Embryonic facial prominence (tissue), 1 donor: ENCODE results near the gene LGALS3.

ENCODE experiments used
- DNase-seq: peaks from one replicate; pipeline ENCODE4 v3.0.0-alpha.2; 2016; ENCODE audit errors: extremely low spot score

Gene LGALS3

DNA sequence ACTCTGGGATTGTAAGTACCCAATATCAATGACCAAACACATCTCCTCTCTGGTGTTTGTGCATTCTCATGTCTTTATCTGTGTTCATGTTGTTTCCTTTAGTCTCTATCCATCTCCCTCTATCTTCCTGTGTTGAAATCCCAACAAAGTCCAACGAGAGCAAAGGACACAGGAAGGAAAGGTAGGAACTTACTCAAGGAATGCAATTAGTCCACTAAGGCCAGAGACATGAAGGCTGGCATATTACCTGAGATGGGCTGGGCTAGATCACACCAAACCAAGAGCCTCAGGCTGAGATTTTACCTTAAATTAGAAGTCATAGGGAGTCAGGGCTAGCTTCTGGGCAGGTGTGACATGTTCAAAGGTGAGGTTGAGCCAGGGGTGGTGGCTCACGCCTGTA lies 14.3 kb upstream of the LGALS3 start:
- no peak for DNase-seq

DNA sequence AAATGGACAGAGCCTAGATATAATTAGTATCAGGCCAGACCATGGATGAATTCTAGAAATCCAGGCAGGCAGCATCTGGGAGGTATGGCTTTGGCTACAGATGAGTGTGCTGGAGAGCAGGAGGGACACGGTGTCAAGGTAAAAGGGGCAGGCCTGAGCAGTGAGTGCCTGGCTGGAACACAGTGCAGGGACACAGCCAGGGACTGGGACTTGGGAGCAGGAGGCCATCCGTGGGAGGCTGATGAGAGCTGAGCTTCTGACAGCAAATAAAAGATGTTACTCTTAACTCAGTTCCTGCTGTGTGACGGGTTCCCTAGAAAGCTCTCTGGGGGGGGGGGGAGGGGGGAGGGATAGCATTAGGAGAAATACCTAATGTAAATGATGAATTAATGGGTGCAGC lies 13.6 kb upstream of the LGALS3 start:
- no peak for DNase-seq

DNA sequence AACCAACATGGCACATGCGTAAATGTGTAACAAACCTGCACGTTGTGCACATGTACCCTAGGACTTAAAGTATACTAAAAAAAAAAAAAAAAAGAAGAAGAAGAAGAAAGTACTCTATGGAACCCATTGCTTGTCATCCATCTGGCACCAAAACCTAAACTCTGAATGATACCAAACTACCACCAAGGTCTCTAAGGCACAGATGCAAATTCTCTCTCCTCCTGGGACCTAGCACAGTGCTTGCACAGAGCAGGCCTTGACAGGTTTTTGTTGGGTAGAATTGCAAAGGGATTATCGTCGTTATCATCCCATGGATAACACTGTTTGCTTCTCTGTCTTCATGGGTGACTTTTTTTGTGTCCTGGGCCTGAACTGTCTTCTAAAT lies 13.2 kb upstream of the LGALS3 start:
- no peak for DNase-seq

DNA sequence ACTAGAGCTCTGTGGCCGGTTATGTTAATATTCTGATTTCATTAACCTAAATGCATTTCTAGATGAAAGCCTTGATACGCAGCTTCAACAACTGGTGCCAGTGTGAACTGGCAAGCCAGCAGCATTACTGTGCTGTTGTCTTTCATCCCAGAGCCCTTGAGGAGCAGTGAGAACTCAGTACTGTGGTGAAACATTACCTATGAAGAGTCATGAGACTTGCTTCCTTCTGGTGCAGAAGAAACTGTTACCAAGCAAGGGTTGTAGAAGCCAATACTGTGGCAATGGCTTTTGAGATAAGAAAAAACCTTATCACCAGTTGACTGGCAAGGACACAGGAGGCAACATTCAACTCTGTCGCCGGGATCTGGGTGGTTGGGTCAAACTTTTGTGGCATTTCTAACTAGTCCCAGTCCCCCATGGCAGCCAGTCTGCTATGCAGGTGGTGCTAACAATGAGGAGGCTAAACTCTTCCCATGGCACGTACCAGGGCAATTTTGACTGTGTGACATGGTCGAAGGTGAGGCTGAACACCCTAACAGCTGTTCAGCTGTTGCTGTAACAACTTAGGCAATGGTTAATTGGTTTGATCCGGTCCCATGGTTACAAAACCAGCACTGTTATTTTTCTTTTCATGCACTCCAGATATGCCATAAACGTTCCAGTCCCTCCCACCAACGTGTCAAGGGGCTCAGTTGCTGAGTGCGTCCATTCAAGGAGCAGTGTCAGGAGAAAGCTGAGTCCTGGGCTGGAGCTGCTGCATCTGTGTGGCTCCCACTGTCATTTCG lies 12.6 kb upstream of the LGALS3 start:
- DNase-seq = no peak

DNA sequence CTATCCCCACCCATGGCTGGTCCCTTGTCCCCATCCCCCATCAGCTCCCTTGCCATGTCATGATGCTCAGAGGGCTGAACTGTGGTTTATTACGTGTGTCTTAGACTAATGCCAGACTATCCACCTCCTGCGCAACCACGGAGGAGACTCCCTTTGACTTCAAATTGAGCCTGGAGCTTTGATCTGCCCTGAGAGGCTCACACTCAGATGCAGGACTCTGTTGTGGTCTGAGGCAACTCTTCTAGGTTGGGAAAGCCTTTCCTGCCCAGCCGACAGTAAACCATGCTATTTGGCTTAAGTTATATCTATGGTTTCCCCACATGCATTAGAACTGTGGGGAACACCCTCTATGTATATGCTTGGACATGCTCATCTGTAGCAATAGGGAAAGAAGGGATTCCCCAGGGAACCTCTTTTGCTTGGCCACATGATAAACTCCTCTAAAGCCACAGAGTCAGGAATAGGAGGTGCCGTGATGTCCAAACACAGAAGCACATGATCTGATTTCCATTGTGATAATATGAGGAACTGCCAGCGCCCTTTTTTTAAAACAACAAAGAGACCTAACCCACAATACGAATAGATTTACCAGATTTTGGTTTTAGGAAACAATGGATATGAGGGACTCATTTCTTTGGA lies 11.1 kb upstream of the LGALS3 start:
- no peak for DNase-seq

DNA sequence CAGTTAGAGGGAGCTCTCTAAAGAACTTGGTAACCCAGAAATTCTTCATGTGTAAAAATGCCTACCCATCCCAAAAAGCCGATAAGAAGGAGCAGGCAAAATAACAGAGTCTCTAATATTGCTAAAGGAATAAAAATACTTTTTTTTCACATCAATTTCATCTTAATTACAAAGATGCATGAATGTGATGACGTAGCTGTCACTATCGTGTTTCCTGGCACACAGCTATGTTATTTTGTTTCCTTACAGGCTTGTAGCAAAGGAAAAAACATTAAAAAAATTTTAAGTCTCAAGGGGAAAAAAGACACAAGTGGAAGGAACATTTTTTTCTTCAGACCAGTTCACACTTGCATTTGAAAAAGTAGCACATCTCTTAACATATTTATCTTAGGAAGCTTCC lies 10.3 kb upstream of the LGALS3 start:
- no peak for DNase-seq

DNA sequence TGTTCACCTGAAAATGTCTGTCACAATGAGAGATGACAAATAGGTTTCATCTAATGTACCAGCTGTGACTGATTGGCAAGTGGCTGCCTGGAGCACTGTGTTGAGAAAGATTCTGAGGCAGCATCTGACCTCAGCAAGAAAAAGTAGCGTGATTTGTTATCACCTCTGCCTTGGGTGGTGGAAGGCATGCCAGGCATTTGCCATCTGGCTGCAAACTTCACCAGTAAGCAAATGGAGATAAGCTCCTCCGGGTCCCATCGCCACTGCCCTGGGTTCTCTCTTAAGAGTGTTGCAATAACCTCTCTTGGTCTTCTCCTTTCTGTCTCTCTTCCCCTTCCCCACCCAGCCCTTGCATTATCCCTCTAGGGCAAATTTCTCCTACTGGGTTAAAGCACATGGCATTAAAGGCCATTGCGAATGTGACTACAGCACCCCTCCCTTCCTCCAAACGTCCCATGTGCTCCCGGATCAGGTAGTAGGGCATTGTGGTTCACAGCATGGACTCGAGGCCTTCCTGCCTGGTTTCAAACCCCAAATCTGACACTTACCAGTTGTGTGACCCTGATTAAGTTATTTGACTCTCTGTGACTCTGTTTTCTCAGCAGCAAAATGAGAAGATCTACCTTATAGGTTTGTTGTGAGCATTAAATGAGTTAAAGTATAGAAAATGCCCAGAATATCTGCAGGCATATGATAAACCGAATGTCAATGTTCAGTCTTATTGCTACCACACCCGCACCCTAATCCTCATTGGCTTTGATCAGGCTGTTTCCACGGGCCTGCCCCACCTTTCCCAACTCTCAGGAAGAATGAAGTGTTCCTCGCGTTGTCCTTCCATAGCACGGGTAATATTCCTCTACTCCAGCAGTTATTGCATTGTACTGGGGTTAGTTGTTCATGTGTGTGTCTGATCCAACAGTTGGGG lies 8.2 kb upstream of the LGALS3 start:
- no peak for DNase-seq

DNA sequence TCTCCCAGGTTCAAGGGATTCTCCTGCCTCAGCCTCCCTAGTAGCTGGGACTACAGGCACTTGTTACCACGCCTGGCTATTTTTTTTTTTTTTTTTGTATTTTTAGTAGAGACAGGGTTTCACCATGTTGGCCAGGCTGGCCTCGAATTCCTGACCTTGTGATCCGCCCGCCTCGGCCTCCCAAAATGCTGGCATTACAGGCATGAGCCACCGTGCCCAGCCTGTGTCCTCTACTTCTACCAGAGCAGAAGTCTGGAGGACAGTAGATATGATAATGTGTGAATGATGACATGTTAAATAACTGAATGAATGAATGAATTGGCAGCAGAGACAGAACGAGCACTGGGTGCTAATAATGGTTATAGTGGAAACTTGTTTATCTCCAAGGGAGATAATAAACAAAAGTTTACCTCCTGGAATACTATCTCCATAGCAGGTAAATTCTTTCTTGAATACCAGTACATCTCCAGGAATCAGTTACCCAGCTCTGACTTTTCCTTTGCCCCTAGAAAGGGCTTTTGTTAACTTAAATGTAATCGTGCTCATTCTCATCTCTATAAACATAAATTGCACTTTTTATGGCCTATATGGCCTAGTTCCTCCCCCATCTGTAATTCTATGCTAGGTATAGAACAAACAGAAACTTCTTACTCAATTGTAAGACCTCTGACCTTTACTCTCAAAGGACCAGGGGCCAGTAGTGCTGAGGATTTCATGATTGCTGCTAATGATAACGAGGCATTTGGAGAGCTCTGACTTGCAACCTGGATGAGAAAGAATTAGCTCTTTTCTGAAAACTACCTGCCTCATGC lies 7.2 kb upstream of the LGALS3 start:
- no peak for DNase-seq

DNA sequence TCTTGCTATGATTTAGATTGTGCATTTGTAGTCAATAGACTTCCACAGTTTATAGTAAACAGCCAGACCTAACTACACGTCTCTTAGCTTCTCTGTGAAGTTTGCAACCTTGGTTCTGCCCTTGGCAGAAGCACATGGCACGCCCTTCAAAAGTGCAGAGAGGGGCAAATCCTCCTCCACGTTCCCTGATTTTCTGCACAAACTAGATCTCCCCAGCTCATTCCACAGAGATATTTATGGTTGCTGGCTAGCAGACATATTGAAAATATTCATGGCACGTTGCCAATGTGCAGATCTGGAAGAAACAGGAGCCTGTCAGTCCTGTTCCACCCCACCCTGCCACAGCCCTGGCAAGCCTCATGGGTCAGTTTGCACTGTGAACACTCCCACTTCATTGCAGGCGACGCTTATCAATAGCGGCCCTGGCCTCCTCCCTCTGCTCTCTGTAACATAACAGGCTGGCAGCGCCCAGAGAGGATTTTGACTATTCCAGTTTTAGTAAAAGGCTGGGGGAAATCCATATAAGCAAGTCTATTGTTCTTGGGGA lies 6.5 kb upstream of the LGALS3 start:
- DNase-seq = peak; percentile 57

DNA sequence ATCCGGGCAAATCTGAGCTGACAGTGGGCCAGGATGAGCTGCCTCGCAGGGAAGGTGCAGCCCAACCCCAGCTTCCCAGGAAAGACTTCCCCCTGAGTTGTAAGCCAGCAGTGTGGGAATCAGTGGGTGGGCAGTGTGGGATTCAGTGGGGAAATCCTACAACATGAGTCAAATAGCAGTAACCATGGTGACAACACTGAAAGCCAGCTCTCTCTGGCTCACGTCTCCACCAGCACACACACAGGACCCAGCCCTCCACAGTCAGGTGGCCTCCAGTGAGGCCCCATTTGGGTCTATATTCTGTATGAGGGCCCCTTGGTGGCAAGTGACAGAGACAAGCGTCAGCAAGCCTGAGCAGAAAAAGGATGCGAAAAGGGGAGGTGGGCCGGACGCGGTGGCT lies 6.0 kb upstream of the LGALS3 start:
- DNase-seq = peak; percentile 70

DNA sequence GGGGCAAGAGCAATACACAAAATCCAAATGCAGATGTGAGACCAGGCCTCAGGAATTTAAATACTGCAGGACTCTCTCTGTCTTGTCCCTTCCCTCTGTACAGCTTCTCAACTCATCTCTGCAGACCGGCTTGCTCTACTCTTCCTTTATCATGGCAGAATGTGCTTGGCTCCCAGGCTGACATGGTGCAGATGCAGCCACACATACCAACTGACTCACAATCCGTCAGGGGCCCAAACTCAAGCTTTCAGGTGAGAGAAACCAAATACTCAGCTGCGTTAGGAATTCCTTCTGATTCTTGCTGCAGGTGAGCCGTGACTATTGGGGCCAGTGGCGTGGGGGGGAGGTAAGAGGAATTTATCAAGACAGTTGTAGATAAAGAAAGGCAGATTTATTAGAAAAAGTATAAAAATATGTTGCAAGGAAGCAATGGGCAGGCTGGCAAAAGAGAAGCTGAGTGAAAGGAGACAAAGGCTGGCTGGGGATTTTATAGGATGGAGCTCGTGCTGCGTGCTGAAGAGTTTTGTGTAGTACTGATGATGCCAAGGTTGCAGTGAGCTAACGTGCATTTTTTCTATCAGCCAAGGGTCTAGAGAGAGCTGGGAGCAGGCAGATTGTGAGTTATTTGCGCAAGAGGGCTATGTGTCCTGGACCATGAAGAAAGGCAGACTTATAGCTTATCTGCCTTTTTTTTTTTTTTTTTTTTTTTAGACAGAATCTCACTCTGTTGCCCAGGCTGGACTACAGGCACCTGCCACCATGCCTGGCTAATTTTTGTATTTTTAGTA lies 5.0 kb upstream of the LGALS3 start:
- no peak for DNase-seq

DNA sequence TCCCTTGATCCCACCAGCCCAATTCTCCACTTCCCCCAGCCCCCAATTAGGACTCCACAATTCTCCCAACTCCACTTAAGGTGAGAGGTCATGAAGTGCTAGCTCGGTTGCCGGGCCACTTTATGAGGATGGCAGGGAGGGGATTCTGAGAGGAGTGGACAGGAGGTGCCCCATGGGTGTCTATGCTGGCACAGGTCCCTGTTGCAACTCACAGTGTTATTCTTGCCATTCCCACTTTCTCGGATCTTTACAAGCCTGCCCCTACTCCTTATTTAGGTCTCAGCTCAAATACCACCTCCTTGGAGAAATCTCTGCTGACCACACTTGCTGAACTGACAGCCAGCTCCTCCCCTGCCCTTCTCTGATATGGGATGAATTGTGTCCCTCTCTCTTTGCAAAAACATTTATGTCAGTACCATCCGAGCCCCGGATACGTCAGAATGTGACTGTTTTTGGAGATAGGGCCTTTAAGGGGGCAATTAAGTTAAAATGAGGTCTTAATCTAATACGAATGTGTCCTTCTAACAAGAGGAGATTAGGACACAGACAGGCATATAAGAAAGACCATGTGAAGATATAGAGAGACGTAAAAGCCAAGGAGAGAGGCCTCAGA lies 4.2 kb upstream of the LGALS3 start:
- DNase-seq = no peak

DNA sequence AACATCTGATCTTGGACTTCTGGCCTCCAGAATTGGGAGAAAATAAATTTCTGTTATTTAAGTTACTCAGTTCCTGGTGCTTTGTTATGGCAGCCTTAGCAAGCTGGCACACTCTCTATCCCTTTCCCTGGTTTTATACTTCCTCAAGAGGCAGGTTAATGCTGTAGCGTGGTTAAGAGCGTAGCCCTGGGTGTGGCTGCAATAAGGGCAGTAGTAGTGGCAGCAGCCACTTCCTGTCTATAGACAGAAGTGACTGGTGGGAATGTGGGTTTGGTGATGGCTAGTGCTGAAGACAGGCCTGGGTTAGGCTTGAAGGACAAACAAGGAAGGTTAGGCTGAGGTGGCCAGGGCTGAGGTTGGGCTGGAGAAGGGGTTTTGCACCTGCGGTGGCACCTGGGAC lies 3.6 kb upstream of the LGALS3 start:
- DNase-seq = no peak

DNA sequence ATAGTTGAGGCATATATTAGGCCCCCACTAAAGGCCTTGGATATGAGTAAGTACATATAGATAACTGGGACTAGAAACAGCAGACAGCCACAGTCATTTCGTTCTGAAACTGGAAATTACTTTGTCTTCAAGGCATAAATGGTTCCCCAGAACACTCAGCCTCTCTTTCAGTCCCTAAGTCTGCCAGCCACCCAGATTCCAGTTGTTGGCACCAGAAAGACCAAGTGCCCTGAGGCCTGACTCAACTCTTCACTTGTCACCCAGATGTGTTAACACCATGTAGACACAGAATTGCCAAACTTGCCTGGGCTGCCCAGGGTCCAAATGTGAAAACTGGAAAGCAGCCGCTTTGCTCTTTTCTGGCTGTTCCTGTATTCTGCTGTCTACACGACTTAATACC lies 3.0 kb upstream of the LGALS3 start:
- DNase-seq = no peak

DNA sequence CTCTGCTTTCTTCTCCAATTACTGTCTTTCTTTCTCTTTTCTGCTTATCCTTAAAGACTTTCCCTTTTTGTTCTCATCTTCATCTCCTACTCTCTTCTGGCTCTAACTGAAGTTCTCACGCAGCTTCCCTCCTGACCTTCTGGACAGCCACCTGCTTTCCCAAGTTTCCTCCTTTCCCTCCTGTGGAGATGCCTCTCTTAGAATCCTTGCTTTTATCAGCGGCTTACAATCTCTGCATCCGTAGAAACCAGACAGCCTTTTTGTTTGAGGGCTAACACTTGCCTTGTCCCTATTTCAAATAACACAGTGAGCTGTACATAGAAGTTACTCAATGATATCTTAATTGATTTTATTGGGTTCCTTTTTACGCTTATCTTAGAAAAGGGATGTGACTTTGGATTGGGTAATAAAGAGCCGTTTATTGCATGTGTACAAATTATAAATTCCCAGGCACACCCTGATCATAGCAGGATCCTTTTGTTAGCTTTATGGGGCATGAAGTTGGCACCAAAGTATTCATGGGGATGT lies 2.1 kb upstream of the LGALS3 start:
- DNase-seq = no peak

DNA sequence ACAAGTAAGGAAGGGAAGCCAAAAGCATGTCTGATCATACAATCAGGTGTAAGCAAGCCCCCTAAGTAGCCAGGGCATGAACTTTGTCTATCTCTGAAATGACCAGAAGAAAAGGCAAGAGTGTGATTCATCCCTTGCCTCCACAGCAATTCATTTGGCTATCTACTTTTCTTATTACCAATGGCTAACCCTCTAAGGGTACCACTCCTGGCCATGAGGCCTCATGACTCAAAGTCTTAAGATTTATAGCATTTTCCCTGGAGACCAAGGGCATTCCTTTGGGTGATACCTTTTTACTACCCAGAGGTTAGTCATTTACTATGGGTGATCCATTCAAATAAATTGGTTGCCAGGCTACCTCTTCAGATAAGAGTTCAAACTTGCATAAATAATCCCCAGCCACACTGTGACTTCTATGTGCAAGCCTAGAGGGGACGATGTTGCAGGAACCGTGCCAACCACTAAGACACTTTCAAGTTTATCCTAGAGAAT lies 1.5 kb upstream of the LGALS3 start:
- no peak for DNase-seq

DNA sequence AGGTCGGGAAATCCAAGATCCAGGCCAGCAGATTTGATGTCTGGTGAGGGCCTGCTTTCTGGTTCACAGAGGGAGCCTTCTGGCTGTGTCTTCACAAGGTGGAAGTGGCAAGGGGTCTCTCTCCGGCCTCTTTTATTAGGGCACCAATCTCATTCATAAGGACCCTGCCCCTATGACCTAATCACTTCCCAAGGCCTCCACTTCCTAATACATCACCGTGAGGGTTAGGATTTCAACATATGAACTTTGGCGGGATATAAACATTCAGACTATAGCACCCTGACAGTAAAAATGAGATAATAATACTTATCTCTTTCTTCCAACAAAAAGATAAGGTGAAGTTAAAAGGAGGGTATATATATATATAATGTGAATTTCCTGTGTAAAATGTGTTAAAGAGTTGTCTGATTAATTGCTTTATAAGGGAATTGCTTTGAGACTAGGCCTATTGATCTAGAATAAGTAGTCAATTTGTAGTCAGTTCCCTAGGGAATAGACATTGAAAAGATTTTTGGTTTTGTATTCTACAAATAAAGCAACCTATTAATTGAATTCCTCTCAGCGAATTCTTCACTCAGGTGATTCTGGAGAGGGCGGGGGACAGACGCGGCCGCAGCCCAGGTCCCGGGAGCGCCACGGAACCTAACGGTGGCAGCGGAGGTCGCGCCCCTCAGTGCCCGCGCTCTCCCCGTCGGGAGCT lies 516 bp upstream of the LGALS3 start:
- no peak for DNase-seq

DNA sequence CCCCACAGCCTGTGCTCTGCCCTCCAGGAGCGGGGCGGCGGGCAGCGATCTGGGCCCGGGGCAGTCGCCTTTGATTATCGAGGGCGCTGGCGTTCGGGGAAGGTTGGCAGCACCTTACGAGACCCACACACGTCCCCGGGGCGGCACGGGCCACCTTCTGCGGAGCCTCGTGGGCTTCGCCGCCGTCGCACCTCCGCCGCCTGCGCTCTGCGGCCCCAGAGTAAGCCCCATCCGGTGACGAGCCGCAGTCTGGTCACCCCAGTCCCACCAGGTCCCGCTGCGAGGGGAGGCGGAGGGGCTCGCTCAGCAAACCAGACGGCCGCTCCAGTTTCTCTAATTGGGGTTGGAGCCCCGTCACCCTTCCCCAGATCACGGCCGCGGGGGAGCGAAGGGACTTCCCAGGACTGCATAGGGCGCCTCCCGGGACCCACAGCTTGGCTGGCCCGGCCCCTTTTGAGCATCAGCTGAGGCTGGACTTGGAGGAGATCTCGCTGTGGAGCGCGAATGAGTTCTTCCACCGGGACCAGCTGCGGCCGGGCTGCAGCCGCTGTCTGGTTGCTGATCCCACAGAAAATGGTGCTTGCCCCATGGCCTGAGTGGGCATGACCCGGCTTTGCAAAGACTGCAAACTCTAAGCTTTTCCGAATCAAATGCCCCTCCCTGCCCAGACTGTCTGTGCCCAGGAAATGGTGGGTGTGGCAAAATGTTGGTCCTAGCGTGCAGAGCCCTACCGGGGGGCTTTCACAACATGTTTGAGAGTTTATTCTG lies 560 bp downstream of the LGALS3 start:
- no peak for DNase-seq
